Right lobe of liver (tissue), 6 donors: Measurements from ENCODE around the gene NYNRIN. TPM values are rescaled to one million over a fixed set of nuclear protein-coding genes. Genes with fewer than 3 reads are reported as not detected.

Experiments
- ATAC-seq, 4 donors: fragments of 200-7000 bp; cut with Tn5 transposase; one replicate each; pipeline ENCODE4 v1.9.1; 2020; ENCODE audit warnings: mild to moderate bottlenecking in 4 of 4, moderate library complexity in 4 of 4
- DNase-seq, 3 donors: peaks; one replicate each; pipeline ENCODE4 v3.0.0-alpha.2; 2020
- H3K27ac ChIP-seq, 3 donors: fragments of 200-600 bp; one replicate each; pipeline ENCODE4 v1.8.0; 2022
- H3K27me3 ChIP-seq, 2 donors: fragments of 200-600 bp; one replicate each; pipeline ENCODE4 v1.8.0; 2022
- H3K36me3 ChIP-seq, 4 donors: fragments of 200-600 bp; sonication (generic) in 1 of 4; one replicate each; pipeline versions ENCODE4 v1.5.1 to v1.8.0; 2017 to 2022; ENCODE audit warnings: control low read depth in 1 of 4
- H3K4me1 ChIP-seq, 4 donors: fragments of 200-600 bp; sonication (generic) in 1 of 4; one replicate each; pipeline versions ENCODE4 v1.5.1 to v1.8.0; 2017 to 2022; ENCODE audit warnings: control low read depth in 1 of 4
- H3K4me3 ChIP-seq, 3 donors: fragments of 200-600 bp; one replicate each; pipeline ENCODE4 v1.8.0; 2022
- H3K9me3 ChIP-seq, 4 donors: fragments of 200-600 bp; sonication (generic) in 1 of 4; one replicate each; pipeline versions ENCODE4 v1.5.1 to v1.8.0; 2017 to 2022; ENCODE audit warnings: control low read depth in 1 of 4
- POLR2A ChIP-seq: fragments of 450-650 bp; IDR thresholded peaks from one replicate; pipeline ENCODE4 v1.6.1; 2017; ENCODE audit warnings: antibody characterized with exemption, mild to moderate bottlenecking
- WGBS: methylation state at CpG from one replicate; pipeline ENCODE4 v1.1.6; 2018; ENCODE audit warnings: low coverage, low lambda C conversion rate; ENCODE audit not compliant: insufficient coverage; ENCODE audit errors: missing lambda C conversion rate; 5-methylcytosine and 5-hydroxymethylcytosine counted together
- intact Hi-C, 2 donors: fragments of 100-400 bp; cut with DNase I; formaldehyde crosslinking; loops; one replicate each; pipeline versions ENCODE4 v1.11.2 to v1.14.1; 2022
- total RNA-seq, 6 experiments: library from RNA; depleted of rRNA in 2 of 6; stranded (reverse); fragments of >200 nt in 2 of 6; fragmentation: NEBNext Ultra II Directional in 3 of 6; extraction: Animal tissue kit (Norgen Biotek cat#: 25700) in 3 of 6; gene quantifications; one replicate each; pipeline versions ENCODE4 v1.1.0 to v1.2.4, GENCODE V29; 2016 to 2023
- TF ChIP-seq, protein P1 (sequence below), 4 donors: fragments of 200-600 bp in 3 of 4; fragments of 450-650 bp in 1 of 4; IDR thresholded peaks; one replicate each; pipeline versions ENCODE4 v1.5.1 to v1.8.0; 2016 to 2022; ENCODE audit warnings: antibody characterized with exemption in 4 of 4, mild to moderate bottlenecking in 2 of 4
- donor health status: DM: no; HTN: yes; CAD: no.
- donor health status: DM: no; HTN: no; CAD: no.
- donor health status: DM: no; HTN: no; CAD: no.
- donor health status: DM: no; HTN: yes; CAD: no.
- donor health status: DM: no; HTN: yes; CAD: no.

The NYNRIN gene
- total RNA-seq, 6 experiments from 2014 or later = 1.8 to 6.1 (median 2.7) TPM

DNA sequence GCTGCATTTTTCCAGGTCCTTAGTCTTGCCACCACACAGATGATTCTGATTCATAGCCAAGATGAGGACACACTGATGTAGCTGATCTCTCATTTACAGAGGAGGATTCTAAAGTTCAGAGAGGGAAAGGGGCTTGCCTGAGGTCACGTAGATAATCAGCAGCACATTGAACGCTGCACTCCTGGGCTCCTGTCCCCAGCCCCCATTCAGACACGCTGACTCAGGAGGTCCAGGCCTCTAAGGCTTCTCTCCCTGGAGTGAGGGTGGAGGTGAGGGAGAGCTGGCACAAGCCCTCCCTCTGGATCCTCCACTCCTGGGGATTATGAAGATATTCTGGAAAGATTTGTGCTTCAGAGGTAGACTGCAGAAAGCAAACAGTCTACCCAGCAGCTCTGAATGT is 20.5 kb upstream of the NYNRIN start:
- WGBS = no CpG with 5 or more reads among the region's 3 CpGs
- ATAC-seq (no peak), DNase-seq (no peak)
- TF ChIP-seq, protein P1, sequence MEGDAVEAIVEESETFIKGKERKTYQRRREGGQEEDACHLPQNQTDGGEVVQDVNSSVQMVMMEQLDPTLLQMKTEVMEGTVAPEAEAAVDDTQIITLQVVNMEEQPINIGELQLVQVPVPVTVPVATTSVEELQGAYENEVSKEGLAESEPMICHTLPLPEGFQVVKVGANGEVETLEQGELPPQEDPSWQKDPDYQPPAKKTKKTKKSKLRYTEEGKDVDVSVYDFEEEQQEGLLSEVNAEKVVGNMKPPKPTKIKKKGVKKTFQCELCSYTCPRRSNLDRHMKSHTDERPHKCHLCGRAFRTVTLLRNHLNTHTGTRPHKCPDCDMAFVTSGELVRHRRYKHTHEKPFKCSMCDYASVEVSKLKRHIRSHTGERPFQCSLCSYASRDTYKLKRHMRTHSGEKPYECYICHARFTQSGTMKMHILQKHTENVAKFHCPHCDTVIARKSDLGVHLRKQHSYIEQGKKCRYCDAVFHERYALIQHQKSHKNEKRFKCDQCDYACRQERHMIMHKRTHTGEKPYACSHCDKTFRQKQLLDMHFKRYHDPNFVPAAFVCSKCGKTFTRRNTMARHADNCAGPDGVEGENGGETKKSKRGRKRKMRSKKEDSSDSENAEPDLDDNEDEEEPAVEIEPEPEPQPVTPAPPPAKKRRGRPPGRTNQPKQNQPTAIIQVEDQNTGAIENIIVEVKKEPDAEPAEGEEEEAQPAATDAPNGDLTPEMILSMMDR (IDR thresholded peaks at IDR 0.05) = no peak
- no peak for TF ChIP-seq POLR2A
- H3K27me3 ChIP-seq = no peaks in the 10 kb centered on the region
- no peaks in the 10 kb centered on the region for H3K9me3 ChIP-seq
- intact Hi-C loops = no loop called here
- no peaks in the 10 kb centered on the region for H3K4me1 ChIP-seq
- no peaks in the 10 kb centered on the region for H3K36me3 ChIP-seq
- H3K4me3 ChIP-seq = no peak overlapping the region
- H3K27ac ChIP-seq = no peak overlapping the region

DNA sequence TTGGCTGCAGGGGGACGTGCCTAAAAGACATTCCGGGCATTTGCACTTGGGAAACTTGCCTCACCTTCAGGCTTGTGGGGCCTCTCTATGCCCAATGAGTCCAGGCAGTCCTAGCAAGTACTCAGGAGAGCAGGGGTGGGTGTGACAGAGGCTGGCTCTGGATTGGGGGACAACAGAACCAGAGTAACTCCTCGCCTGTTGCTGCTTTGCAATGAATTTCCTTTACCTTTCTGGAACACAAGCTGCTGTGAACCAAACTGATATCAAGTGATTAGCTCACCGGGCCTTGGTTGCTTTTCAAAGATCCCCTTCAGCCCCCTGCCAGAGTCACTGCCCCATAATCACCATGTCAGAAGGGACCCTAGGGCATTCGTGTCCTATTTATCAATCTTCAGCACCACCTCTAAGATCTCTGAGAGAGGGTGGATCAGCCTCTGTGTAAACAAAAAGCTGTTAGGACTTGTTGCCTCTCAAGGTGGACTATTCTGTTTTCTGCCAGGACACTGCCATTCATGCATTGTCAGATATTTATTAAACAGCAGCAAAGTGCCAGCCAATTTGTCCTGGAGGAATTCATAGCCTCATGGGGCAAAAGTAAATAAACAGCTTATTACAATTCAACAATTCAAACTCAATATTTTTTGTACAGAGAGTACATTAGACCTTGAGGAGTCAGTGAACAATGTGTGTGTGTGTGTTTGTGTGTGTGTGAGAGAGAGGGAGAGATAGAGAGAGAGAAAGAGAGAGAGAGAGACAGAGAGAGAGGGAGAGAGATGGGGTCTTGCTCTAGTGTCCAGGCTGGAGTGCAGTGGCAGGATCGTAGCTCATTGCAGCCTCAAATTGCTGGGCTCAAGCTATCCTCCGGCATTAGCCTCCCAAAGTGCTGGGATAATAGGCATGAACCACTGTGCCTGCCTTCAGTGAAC is 19.6 kb upstream of the NYNRIN start:
- TF ChIP-seq, protein P1 (IDR thresholded peaks at IDR 0.05) = no peak
- TF ChIP-seq POLR2A = no peak
- Histone ChIP-seq H3K4me3 (no peak overlapping the region), H3K27me3 (no peaks in the 10 kb centered on the region), H3K27ac (no peak overlapping the region), H3K9me3 (no peaks in the 10 kb centered on the region), H3K36me3 (no peaks in the 10 kb centered on the region), H3K4me1 (no peaks in the 10 kb centered on the region)
- DNase-seq = no peak
- ATAC-seq = no peak
- WGBS = 82% methylated on average over 4 of the region's 7 CpGs
- intact Hi-C loops = no loop called here

DNA sequence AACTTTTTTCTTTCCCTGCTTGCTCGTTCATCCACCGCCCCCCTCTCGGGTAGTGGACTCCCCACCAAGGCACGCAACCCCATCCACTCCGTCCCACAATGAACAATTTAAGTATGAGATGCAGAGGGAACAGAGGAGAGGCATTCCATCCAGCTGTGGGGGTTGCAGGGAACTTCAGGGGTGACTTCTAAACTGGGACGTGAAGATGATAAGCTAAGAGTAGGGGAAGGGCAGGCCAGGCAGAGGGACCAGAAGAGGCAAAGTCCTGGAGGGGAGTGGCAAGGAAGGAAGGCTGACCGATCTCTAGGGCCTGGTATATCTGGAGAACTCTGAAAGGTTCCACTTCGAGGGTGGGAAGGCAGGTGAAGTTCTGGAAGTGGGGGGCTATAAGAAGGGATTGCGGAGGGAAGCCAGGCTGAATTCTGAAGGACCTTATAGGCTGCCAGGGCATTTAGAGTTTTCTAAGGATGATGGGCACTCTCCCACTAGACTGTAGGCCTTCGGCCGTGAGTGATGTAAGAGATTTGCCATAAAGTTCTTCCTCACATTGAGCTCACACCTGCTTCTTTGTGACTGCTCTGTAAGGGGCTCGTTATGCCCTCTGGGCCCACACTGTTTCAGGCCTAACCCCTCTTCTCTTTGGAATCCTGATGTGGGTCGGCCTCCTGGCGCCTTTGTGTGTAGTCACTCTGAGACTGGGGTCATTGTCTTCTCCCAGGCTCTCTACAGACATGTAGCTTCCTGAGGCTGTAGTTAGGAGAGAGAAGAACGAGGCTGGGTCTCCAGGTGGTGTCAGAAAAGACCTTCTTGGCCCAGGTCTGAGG is 18.7 kb upstream of the NYNRIN start:
- Histone ChIP-seq H3K27ac (no peak overlapping the region), H3K4me3 (no peak overlapping the region), H3K27me3 (no peaks in the 10 kb centered on the region), H3K9me3 (no peaks in the 10 kb centered on the region), H3K4me1 (no peaks in the 10 kb centered on the region), H3K36me3 (no peaks in the 10 kb centered on the region)
- TF ChIP-seq, protein P1 (IDR thresholded peaks at IDR 0.05) = no peak
- TF ChIP-seq POLR2A = no peak
- DNase-seq (no peak), ATAC-seq (no peak)
- intact Hi-C loops = no loop called here
- 77% methylated on average over 12 of the region's 15 CpGs for WGBS

DNA sequence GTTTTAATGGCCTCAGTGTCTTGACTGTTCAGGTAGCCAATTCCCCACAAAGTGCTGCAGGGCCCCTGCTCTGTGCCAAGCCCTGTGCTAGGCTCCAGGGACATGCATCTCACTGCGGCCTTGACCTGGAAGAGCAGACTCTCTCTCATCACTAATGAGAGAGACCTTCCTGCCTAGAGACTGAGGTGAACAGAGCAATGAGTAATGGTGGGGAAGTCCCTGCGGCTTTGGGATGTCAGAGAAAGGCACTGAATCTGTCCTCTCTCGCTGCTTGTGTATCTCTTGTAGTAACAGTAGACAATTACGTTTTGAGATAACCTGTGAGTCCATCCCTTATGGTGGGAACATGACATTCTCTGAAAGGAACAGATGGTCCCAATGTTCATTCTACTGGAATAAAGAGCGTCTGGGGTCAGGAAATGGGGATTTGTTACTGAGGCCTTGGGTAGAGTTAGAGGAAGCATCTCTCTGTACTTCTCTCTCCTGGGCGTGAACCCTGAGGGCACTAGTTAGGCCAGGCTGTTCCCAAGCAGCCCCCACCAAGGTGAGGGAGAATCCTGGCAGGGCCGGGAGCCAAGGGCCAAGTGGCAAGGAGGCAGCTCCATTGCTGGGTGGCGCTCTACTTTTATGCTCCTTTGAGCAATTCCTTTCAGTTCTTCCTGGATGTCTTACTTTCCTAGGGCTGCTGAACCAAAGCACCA is 17.3 kb upstream of the NYNRIN start:
- no peak for ATAC-seq
- H3K27ac ChIP-seq = no peak overlapping the region
- H3K4me3 ChIP-seq = no peak overlapping the region
- no peak for DNase-seq
- no peaks in the 10 kb centered on the region for H3K27me3 ChIP-seq
- H3K4me1 ChIP-seq = no peaks in the 10 kb centered on the region
- no peaks in the 10 kb centered on the region for H3K36me3 ChIP-seq
- H3K9me3 ChIP-seq = no peaks in the 10 kb centered on the region
- TF ChIP-seq, protein P1 (IDR thresholded peaks at IDR 0.05) = no peak
- no peak for TF ChIP-seq POLR2A
- 83% methylated on average over 5 of the region's 8 CpGs for WGBS
- intact Hi-C loops = no loop called here
